Gastroesophageal sphincter (tissue), 4 donors: ENCODE measurements around the gene TPP1. TPM values are rescaled to one million over a fixed set of nuclear protein-coding genes. Genes with fewer than 3 reads are reported as not detected.

Experiments
- ATAC-seq: fragments of 150-250 bp; one replicate; pipeline ENCODE4 v1.9.1; 2016; ENCODE audit warnings: mild to moderate bottlenecking, moderate library complexity
- H3K27ac ChIP-seq, 4 donors: fragments of 200-600 bp; sonication (generic) in 3 of 4; 1 replicate in 3 of 4; 2 replicates in 1 of 4; pipeline ENCODE4 v1.5.1; 2016 to 2019
- H3K27me3 ChIP-seq: fragments of 200-600 bp; sonication (generic); one replicate; pipeline ENCODE4 v1.5.1; 2019
- H3K36me3 ChIP-seq, 2 donors: fragments of 200-600 bp; sonication (generic); one replicate each; pipeline ENCODE4 v1.5.1; 2019; ENCODE audit warnings: control low read depth in 1 of 2
- H3K4me1 ChIP-seq, 3 donors: fragments of 200-600 bp; sonication (generic); 1 replicate in 2 of 3; 2 replicates in 1 of 3; pipeline ENCODE4 v1.5.1; 2016 to 2019; ENCODE audit warnings: control low read depth in 2 of 3
- H3K4me3 ChIP-seq, 2 donors: fragments of 200-600 bp; sonication (generic); one replicate each; pipeline ENCODE4 v1.5.1; 2019; ENCODE audit warnings: mild to moderate bottlenecking in 1 of 2, moderate library complexity in 1 of 2
- H3K9me3 ChIP-seq, 3 donors: fragments of 200-600 bp; sonication (generic); one replicate each; pipeline ENCODE4 v1.5.1; 2017 to 2019; ENCODE audit warnings: control low read depth in 2 of 3
- EP300 ChIP-seq: sonication (generic); formaldehyde crosslinking; IDR thresholded peaks from one replicate; pipeline ENCODE4 v1.6.1; 2017; ENCODE audit warnings: antibody characterized with exemption, mild to moderate bottlenecking
- POLR2A ChIP-seq, 2 donors: fragments of 450-650 bp; IDR thresholded peaks; one replicate each; pipeline ENCODE4 v1.6.1; 2017; ENCODE audit warnings: antibody characterized with exemption in 2 of 2, mild to moderate bottlenecking in 2 of 2, moderate library complexity in 1 of 2
- POLR2AphosphoS5 ChIP-seq: sonication (generic); formaldehyde crosslinking; IDR thresholded peaks from one replicate; pipeline ENCODE4 v1.6.1; 2017; ENCODE audit warnings: antibody characterized with exemption
- WGBS, 2 donors: methylation state at CpG; one replicate each; pipeline ENCODE4 v1.1.5; 2018; ENCODE audit warnings: low coverage in 1 of 2; 5-methylcytosine and 5-hydroxymethylcytosine counted together
- total RNA-seq, 4 donors: library from RNA; depleted of rRNA; stranded (reverse); fragments of >200 nt; gene quantifications; one replicate each; pipeline ENCODE4 v1.1.0, GENCODE V29; 2016
- TF ChIP-seq, protein P1 (sequence below), 4 experiments: fragments of 200-600 bp in 2 of 4; fragments of 450-650 bp in 2 of 4; sonication (generic) in 1 of 4; IDR thresholded peaks; one replicate each; pipeline ENCODE4 v1.5.1; 2017 to 2019; ENCODE audit warnings: antibody characterized with exemption in 4 of 4, mild to moderate bottlenecking in 2 of 4, moderate library complexity in 2 of 4

Gene TPP1
- total RNA-seq, 4 donors from 2014 or later = 67.6 to 84.4 (median 76.9) TPM

DNA sequence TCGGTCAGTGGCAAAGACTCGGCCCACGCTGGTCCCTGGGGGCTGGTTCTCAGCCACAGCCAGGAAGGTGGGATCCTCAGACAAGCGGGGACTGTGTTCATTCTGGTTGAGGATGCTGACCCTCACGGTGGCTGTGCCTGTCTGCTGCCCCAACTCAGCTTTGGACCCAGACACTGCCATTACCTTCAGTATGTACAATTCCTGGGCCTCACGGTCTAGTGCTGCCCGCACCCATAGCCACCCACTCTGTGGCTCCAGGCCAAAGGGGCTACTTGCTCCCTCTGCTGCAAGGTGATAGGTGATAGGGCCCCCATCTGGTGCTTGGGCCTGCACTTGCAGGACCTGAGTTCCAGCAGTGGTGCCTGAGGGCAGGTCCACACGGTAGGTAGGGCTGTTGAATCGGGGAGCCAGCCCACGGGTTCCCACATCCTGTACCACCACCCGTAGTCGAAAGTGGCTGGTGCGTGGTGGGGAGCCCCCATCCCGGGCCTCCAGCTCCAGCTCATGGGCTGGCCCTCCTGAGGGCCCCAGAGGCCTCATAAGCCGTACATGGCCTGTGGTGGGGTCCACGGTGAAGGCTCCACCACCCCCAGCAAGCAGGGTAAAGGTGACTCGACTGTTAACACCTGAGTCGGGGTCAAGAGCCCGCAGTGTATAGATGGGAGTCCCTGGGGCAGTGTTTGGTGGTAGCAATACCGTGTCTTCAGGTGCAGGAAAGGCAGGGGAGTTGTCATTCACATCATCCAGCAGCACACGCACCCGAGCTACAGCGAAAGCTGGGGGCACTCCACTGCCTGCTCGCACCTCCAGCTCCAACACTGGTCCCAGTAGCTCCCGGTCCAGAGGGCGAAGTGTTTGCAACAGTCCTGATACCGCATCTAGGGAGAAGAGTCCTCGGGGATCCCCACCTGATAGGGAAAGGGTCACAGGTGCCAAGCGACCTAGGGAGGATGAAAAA lies 13.2 kb upstream of the TPP1 start:
- TF ChIP-seq POLR2AphosphoS5 (no peak), POLR2A (IDR thresholded peaks at IDR 0.05) (no peak), EP300 (no peak)
- TF ChIP-seq, protein P1, sequence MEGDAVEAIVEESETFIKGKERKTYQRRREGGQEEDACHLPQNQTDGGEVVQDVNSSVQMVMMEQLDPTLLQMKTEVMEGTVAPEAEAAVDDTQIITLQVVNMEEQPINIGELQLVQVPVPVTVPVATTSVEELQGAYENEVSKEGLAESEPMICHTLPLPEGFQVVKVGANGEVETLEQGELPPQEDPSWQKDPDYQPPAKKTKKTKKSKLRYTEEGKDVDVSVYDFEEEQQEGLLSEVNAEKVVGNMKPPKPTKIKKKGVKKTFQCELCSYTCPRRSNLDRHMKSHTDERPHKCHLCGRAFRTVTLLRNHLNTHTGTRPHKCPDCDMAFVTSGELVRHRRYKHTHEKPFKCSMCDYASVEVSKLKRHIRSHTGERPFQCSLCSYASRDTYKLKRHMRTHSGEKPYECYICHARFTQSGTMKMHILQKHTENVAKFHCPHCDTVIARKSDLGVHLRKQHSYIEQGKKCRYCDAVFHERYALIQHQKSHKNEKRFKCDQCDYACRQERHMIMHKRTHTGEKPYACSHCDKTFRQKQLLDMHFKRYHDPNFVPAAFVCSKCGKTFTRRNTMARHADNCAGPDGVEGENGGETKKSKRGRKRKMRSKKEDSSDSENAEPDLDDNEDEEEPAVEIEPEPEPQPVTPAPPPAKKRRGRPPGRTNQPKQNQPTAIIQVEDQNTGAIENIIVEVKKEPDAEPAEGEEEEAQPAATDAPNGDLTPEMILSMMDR (IDR thresholded peaks at IDR 0.05) = no peak
- WGBS, 2 donors = 90 to 100% methylated on average over 2 to 3 of the region's 29 CpGs
- Histone ChIP-seq H3K36me3 (peaks cover 0 to 67% of the 10 kb centered on the region in 2 donors), H3K4me1 (peaks cover 0 to 45% (median 25%) of the 10 kb centered on the region in 3 donors), H3K4me3 (no peak overlapping the region), H3K9me3 (no peaks in the 10 kb centered on the region), H3K27ac (no peak overlapping the region), H3K27me3 (no peaks in the 10 kb centered on the region)
- no peak for ATAC-seq

DNA sequence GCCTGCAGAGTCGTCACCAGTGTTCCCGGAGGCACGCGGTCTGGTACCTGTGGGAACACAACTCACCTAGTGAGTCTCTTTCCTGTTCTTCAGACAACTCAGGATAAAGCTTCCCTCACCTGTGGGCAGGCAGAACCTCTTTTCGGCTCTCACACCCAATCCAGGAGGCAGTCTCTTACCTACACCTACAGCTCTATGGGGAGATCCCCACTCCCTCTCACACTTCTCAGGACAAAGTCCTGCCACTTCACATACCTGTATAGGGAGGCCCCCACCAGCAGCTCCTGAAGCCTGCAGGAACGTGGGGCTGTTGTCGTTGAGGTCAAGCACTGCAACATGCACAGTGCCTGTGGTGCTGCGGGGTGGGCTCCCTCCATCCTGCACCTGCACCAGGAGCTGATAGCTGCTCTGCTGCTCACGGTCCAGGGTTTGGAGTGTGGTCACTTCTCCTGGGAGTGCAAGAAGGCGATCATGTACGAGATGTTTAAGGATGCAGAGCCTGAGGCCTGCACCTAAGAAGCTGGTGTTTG lies 12.2 kb upstream of the TPP1 start:
- no peak for ATAC-seq
- H3K4me3 ChIP-seq = no peak overlapping the region
- no peaks in the 10 kb centered on the region for H3K9me3 ChIP-seq
- H3K27ac ChIP-seq = no peak overlapping the region
- peaks cover 0 to 76% of the 10 kb centered on the region in 2 donors for H3K36me3 ChIP-seq
- no peak for TF ChIP-seq POLR2AphosphoS5
- no peak for TF ChIP-seq POLR2A (IDR thresholded peaks at IDR 0.05)
- no peak for TF ChIP-seq EP300
- TF ChIP-seq, protein P1 (IDR thresholded peaks at IDR 0.05) = no peak
- WGBS, 2 donors = 72 to 74% methylated on average over 5 of the region's 11 CpGs
- H3K27me3 ChIP-seq = no peaks in the 10 kb centered on the region
- H3K4me1 ChIP-seq = peaks cover 0 to 35% (median 19%) of the 10 kb centered on the region in 3 donors

DNA sequence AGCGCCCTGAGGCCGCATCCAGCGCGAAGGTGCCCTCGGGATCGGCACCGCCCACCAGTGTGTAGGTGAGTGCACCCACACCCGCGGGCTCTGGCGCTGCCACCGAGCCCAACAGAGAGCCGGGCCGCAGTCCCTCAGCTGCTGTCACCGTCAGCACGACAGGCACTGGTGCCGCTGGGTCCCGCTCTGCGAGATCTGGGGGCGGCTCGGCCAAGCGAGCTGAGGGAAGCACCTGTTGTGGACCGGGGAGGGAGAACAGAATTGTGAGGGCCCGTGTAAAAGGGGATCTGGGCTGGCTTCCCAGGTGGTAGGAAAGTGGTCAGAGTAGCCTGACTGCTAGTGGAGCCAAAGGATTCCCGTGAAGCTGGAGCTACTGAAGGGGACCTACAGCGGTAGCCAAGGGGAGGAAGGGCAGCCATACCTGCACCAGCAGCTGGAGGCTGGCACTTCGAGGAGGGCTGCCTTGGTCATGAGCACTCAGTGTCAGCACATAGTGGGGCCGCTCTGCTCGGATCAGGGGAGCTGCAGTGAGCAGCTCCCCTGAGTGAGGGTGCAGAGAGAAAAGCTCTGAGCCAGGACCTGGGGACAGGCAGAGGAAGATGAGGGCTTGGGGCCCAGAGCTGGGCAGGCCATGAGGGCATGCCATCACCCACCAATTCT lies 11.5 kb upstream of the TPP1 start:
- no peak overlapping the region for H3K4me3 ChIP-seq
- peaks cover 0 to 28% (median 13%) of the 10 kb centered on the region in 3 donors for H3K4me1 ChIP-seq
- 100% methylated on average over 1 of the region's 28 CpGs; no CpG with 5 or more reads in 1 of the 2 donors for WGBS, 2 donors
- peaks cover 0 to 83% of the 10 kb centered on the region in 2 donors for H3K36me3 ChIP-seq
- ATAC-seq = no peak
- H3K27ac ChIP-seq = no peak overlapping the region
- no peaks in the 10 kb centered on the region for H3K9me3 ChIP-seq
- TF ChIP-seq POLR2AphosphoS5 (no peak), POLR2A (IDR thresholded peaks at IDR 0.05) (no peak), EP300 (no peak)
- TF ChIP-seq, protein P1 (IDR thresholded peaks at IDR 0.05) = no peak
- H3K27me3 ChIP-seq = no peaks in the 10 kb centered on the region

DNA sequence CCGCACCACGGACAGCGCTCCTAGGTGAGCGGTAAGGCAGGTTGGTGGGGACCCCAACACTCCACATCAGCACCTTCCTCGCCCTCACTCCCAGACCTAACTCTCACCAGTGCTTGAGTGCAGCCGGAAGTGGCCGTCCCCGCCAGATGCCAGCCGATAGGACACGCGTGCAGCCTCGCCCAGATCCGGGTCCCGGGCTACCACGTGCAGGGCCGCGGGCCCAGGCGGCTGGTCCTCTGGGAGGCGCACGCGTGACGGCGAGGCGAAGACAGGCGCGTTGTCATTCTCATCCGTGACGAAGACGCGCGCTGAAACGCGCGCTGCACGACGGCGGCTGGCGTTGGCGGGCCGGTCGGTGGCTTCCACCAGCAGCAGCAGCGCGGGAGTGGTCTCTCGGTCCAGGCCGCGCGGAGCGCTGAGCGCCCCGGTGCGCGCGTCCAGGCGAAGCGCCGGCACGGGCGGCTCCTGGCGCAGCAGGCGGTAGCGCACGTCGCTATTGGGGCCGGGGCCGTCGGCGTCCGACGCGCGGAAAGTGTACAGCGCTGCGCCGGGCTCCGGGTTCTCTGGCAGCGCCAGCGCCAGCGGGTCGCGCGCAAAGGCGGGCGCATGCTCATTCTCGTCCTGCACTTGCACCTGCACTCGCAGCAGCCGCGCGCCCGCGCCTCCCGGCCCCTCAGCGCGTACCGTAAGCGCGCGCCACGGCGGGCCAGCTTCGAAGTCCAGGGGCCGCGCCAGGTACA lies 10.8 kb upstream of the TPP1 start:
- no peaks in the 10 kb centered on the region for H3K9me3 ChIP-seq
- H3K27me3 ChIP-seq = no peaks in the 10 kb centered on the region
- no peak overlapping the region for H3K4me3 ChIP-seq
- TF ChIP-seq POLR2AphosphoS5 (no peak), POLR2A (IDR thresholded peaks at IDR 0.05) (no peak), EP300 (no peak)
- TF ChIP-seq, protein P1 (IDR thresholded peaks at IDR 0.05) = no peak
- no peak overlapping the region for H3K27ac ChIP-seq
- peaks cover 0 to 90% of the 10 kb centered on the region in 2 donors for H3K36me3 ChIP-seq
- 100% methylated on average over 1 of the region's 102 CpGs; no CpG with 5 or more reads in 1 of the 2 donors for WGBS, 2 donors
- H3K4me1 ChIP-seq = peaks cover 0 to 21% (median 6%) of the 10 kb centered on the region in 3 donors
- no peak for ATAC-seq
